Lung microvascular endothelial cell (primary cell): ENCODE results near the gene CACNG8. TPM values are rescaled to one million over a fixed set of nuclear protein-coding genes. Genes with fewer than 3 reads are reported as not detected.

Experiments used
- DNase-seq, 2 donors: peaks; one replicate each; pipeline versions ENCODE4 v3.0.0 to v3.0.0-alpha.2; 2010; ENCODE audit warnings: low read depth in 2 of 2
- total RNA-seq: library from RNA; depleted of rRNA; stranded (reverse); fragments of >200 nt; gene quantifications from 2 replicates; pipeline ENCODE4 v1.2.1, GENCODE V29; 2014

The CACNG8 gene
- total RNA-seq, 1 donor from 2014 or later = under 0.01 TPM

DNA sequence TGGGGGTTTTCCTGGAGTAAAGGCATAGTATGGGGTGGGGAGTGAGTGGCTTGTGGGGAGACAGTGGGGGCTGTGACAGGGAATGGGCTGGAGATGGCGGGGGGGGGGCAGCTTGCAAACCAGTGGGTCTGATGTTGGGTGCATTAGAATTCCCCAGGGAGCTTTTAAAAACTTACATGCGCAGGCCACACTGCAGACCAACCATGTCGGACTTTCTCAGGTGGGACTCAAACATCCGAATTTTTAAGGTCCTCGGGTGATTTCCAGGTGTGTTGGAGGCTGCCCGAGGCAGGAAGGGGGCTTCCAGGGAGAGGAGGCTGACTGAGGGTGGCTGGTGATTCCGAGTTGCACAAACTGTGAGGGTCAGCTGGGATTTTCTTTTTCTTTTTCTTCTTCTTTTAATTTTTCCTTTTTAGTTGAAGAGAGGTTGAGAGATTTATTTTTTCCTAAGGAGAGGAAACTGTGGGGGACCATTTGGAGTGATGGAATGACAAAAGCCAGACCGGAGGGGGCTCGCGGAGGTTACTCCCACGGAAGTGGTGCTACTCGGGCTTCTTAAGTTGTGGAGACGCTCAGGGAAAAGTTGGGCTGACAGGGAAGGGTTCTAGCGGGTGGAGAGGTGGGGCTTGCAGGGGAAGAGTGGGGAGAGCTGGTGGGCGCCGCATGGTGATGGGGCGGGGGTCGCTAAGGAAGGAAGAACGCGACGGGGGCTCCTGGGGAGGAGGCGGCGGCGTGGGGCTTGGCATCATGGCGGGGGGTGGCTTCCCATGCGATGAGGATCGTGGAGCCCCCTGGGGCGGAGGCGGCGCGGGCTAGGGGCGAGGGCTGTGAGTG lies 997 bp upstream of the CACNG8 start:
- DNase-seq = peak in 1 of 2 donors; percentile 37

GRCh38 chr19:53965091-53965490 lies 2.4 kb downstream of the CACNG8 start:
- DNase-seq = peak; percentile 41

DNA sequence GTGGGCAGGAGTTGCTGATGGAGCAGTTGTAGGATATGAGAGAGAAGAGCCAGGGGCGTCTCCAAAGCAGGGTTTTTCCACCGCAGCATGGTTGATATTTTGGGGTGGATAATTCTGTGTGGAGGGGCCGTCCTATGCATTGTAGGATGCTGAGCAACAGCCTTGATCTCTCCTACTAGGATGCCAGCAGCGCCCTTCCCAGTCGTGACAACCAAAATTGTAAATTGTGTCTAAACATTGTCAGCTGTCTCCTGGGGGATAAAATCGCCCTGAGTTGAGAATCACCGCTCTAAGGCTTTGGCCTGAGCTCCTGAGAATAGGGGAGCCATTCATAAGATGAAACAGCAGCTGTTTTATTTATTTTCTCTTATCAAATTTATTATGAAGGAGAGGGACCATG lies 4.2 kb downstream of the CACNG8 start:
- DNase-seq = no peak

DNA sequence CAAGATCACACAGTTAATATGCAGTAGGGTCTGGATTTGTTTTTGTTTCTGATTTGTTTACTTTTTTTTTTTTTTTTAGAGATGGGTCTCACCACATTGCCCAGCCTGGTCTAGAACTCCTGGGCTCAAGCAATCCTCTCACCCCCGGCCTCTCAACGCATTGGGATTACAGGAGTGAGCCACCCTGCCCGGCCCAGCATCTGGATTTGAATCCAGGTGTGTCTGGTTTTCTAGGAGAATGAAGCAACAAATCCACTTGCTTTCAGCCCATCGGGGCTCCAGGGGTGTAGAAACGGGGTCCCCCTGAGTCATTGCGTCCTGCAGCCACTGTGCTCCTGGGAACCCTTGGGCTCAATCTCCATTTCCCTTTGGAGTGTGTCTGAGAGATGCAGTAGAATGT lies 6.6 kb downstream of the CACNG8 start:
- no peak for DNase-seq

DNA sequence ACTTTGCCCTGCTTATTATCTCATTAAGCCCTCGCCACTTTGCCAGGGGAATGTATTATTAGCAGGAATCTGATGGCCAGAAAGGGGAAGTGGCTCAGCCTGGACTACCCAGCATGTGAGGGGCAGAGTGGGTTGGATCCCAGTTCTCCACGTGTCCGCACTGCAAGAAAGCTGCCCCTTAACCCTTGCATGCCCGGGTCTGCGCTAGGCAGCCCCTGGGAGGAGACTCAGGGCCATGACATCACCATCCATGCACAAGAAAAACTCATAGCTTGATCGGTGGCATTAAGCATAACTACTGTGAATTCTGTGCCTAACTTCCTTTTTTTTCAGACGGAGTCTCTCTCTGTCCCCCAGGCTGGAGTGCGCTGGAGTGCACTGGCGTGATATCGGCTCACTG lies 8.9 kb downstream of the CACNG8 start:
- DNase-seq = no peak

- DNase-seq = peak; percentile 86 to 93
These were observed 14.8 kb downstream of the CACNG8 start for GRCh38 chr19:53977429-53977990.

- peak; percentile 95 to 98 for DNase-seq
These were observed 15.4 kb downstream of the CACNG8 start for GRCh38 chr19:53977991-53978731.

DNA sequence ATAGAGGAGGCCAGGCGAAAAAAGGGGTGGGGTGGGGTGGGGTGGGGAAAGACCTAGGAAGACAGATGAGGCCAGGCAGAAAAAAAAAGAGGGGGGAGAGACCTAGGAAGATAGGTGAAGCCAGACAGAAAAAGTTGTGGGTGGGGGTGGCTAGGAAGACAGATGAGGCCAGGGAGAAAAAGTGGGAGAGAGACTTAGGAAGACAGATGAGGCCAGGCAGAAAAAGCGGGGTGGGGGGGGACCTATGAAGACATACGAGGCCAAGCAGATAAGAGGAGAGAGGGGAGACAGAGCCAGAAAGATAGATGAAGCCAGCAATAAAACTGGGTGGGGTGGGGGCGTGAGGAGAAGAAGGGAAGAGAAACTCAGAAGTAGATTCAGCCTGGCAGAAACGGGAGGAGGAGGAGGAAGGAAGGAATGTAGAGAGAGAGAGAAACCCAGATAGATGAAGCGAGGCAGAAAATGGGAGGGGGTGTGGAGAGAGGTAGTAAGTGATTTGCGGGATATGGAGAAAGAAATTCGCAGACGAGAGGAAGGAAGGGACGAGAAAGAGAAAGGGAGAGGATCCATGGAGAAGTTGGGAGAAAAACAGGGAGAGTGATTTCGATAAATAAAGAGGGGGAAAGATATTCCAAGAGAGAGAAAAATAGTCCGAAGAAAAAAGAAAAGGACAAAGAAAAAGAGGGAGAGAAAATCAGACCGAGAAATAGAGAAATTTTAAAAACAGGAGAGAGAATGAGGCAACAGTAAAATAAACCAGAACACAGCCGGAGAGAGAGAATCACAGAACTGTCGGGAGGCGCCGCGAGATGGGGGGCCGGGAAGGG lies 16.5 kb downstream of the CACNG8 start:
- DNase-seq = no peak

DNA sequence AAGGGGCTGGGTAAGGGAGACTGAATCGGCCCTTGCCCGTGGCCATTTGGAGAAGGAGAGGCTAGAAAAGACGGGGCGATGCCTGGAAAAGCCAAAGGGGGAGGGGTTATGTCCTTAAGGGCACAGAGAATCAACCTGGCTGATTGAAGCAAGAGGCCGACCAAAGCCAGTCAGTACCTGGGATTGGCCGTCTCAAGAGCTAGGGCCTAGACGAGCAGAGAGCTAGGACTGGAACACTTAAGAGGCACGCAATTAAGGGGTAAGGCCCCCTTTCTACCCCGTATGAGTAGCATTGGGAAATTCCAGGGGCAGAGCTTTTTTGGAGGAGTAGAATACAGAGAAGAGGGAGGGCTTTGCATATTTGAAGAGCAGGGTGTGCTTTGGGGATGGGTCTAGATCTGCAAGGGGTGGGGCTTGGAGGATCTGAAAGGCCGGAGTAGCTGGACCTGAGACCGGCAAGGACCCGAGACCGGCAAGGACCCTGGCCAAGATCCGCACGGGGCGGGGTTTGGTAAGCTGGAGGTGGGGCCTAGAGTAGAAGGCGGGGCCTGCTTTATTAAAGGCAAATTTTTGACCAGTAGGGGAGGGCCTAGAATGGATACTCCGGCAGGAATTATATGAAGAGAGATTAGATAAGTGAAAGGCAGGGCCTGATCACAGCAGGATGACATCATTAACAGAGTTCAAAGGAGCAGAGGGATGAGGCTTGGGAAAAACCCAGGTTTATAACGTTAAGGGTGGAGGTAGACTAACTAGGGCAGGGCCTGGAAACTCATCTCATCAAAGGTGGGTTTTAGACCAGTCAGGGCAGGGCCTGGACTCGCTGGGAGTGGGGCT lies 18.0 kb downstream of the CACNG8 start:
- peak; percentile 78 to 88 for DNase-seq

- DNase-seq = peak in 1 of 2 donors; percentile 12
These were observed 18.7 kb downstream of the CACNG8 start for GRCh38 chr19:53981376-53981951.

GRCh38 chr19:53982001-53982451 lies 19.3 kb downstream of the CACNG8 start:
- DNase-seq = peak; percentile 41 to 59

DNA sequence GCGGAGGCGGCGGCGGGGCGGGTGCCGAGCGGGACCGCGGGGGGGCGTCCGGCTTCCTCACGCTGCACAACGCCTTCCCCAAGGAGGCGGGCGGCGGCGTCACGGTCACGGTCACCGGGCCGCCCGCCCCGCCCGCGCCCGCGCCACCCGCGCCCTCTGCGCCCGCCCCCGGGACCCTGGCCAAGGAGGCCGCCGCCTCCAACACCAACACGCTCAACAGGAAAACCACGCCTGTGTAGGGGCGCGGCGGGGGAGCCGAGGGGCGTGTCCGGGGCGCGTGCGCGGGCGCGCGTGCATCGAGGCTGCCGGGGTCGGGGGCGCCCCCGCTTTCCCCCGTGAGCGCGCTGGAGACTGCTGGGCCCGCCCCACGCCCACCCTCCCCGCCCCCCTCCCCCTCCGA lies 19.9 kb downstream of the CACNG8 start:
- DNase-seq = peak; percentile 26 to 66

GRCh38 chr19:53983457-53984289 lies 20.9 kb downstream of the CACNG8 start:
- DNase-seq = no peak

DNA sequence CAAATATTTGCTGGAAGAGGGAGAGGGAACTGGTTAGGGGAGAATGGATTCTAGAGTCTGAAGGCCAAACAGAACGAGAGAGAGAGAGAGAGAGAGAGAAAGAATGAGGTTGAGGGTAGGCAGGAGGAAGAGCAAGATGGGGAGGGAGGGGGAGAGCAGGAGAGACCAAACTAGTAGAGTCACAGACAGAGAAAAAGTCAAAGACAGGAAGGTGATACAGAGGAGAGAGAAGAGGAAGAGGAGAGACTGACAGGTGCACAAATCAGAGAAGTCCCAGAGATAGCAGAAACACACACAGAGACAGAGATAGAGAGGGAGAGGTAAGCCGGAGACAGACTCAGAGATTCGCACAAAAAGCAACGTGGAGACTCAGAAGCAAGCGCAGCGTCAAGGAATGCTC lies 23.1 kb downstream of the CACNG8 start:
- DNase-seq = no peak

GRCh38 chr19:53988981-53989380 lies 26.2 kb downstream of the CACNG8 start:
- DNase-seq = no peak

GRCh38 chr19:53989600-53990533 lies 27.1 kb downstream of the CACNG8 start:
- peak; percentile 35 to 70 for DNase-seq

DNA sequence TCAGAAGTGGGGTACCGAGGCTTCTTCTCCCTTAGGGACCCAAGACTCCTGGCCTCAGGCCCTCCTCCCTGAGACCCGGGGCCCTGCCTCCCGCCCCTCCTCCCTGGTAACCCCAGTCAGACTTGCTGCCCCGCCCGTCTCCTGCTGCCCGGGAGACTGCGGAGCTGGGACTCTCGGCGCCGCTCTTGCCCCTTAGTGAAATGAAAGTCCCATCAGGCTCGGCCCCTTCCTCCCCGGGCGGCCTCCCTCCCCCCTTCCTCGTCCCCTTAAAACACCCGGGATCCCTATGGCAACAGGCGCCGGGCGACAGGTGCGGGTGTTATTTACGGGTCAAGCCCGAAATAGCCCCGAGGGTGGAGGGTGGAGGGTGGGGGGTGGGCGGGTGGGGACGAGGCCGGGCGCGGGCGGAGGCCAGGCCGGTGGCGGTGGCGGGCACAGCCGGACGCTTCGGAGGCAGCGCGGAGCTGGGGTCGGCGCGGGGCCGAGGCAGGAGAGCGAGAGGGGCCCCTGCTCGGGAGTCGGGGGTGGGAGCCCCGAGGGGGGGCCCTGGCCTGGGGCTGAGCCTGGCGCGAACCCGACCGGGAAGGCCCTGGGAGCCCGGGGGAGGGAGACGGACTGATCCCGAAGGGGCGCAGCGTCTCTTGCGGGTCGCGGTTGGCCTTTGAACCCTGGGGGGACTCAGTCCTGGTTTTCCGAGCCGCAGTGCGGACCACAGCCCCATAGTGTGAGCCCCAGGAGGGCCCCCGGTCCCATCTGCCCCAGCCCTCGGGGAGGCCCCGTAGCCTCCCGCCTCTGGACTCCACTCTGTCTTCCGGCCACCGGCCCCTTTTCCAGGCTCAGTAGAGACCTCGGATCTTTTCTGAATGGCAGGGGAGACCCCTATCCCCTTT lies 28.7 kb downstream of the CACNG8 start, which contains the start of gene CACNG6:
TSS of gene CACNG6 (plus strand) at position 414 of the 890 bp plus-strand sequence. CDS start 1,241 bp downstream, outside the sequence.
- peak; percentile 37 to 57 for DNase-seq
